ENCODE results near the gene DBNDD2.

DNA sequence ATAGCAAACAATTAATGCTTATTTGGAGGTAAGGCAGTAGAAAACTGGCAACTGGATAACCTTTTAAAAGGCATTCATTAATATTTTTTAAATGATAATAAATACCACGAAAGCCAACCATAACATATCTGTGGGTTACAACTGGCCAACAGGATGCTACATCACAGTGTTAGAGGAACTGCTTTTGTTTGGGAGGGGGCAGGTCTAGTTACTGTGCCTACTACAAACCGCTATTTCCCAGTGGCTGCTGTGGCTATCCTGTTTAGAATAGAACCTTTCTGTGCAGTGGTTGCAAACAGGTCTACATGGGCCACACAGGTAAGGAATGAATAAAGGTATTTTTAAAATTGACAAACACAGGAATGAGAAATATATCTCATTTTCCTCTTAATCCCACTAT lies 8.8 kb downstream of the DBNDD2 start:
- TF ChIP-seq, protein P1, sequence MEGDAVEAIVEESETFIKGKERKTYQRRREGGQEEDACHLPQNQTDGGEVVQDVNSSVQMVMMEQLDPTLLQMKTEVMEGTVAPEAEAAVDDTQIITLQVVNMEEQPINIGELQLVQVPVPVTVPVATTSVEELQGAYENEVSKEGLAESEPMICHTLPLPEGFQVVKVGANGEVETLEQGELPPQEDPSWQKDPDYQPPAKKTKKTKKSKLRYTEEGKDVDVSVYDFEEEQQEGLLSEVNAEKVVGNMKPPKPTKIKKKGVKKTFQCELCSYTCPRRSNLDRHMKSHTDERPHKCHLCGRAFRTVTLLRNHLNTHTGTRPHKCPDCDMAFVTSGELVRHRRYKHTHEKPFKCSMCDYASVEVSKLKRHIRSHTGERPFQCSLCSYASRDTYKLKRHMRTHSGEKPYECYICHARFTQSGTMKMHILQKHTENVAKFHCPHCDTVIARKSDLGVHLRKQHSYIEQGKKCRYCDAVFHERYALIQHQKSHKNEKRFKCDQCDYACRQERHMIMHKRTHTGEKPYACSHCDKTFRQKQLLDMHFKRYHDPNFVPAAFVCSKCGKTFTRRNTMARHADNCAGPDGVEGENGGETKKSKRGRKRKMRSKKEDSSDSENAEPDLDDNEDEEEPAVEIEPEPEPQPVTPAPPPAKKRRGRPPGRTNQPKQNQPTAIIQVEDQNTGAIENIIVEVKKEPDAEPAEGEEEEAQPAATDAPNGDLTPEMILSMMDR (IDR thresholded peaks at IDR 0.05): no peak
- TF ChIP-seq POLR2AphosphoS5 (IDR thresholded peaks at IDR 0.05) (no peak), POLR2A (IDR thresholded peaks at IDR 0.05) (no peak)
